ENCODE data around the gene LRRC43.
A peak's percentile ranks its signal among the peaks of the same experiment; 100 is the strongest.
"Not testable (repeated sequence)": the region's sequence is repeated elsewhere in the genome, so short reads cannot be mapped to it uniquely, and the experiment has no call there.

The LRRC43 gene

GRCh38 chr12:122158700-122159285, 24.1 kb upstream of the LRRC43 start:
- DNase-seq (ENCODE audit: low spot score) = no peak

GRCh38 chr12:122159882-122160281, 23.0 kb upstream of the LRRC43 start:
- no peak for DNase-seq (ENCODE audit: low spot score)

- DNase-seq (ENCODE audit: low spot score) = no peak
These were observed 22.2 kb upstream of the LRRC43 start for GRCh38 chr12:122160761-122161160.

GRCh38 chr12:122161682-122162081, 21.2 kb upstream of the LRRC43 start:
- DNase-seq (ENCODE audit: low spot score) = no peak

GRCh38 chr12:122162976-122163375, 19.9 kb upstream of the LRRC43 start:
- no peak for DNase-seq (ENCODE audit: low spot score)

- DNase-seq (ENCODE audit: low spot score) = no peak
These were observed 16.2 kb upstream of the LRRC43 start for GRCh38 chr12:122166422-122167349.

GRCh38 chr12:122167356-122167925, 15.5 kb upstream of the LRRC43 start:
- DNase-seq (ENCODE audit: low spot score) = no peak

- no peak for DNase-seq (ENCODE audit: low spot score)
These were observed 14.4 kb upstream of the LRRC43 start for GRCh38 chr12:122168492-122168891.

- no peak for DNase-seq (ENCODE audit: low spot score)
These were observed 11.5 kb upstream of the LRRC43 start for GRCh38 chr12:122171399-122171798.

GRCh38 chr12:122172262-122172939, 10.5 kb upstream of the LRRC43 start:
- no peak for DNase-seq (ENCODE audit: low spot score)

- no peak for DNase-seq (ENCODE audit: low spot score)
These were observed 8.6 kb upstream of the LRRC43 start, which contains the start of gene IL31 for GRCh38 chr12:122174155-122174845. IL31 (minus strand) TSS chr12:122174221; CDS start chr12:122174172, 49 bp downstream.

GRCh38 chr12:122176473-122176872, 6.5 kb upstream of the LRRC43 start:
- not testable (repeated sequence) for DNase-seq (ENCODE audit: low spot score)

- DNase-seq (ENCODE audit: low spot score) = no peak
These were observed 641 bp downstream of the LRRC43 start for GRCh38 chr12:122183588-122183940.

- DNase-seq (ENCODE audit: low spot score) = no peak
These were observed 1.6 kb downstream of the LRRC43 start for GRCh38 chr12:122184517-122184916.

GRCh38 chr12:122185079-122185478, 2.2 kb downstream of the LRRC43 start:
- no peak for DNase-seq (ENCODE audit: low spot score)

GRCh38 chr12:122185494-122186082, 2.7 kb downstream of the LRRC43 start:
- no peak for DNase-seq (ENCODE audit: low spot score)

GRCh38 chr12:122187466-122187865, 4.5 kb downstream of the LRRC43 start:
- no peak for DNase-seq (ENCODE audit: low spot score)

GRCh38 chr12:122189626-122190475, 6.9 kb downstream of the LRRC43 start:
- no peak for DNase-seq (ENCODE audit: low spot score)

- peak; percentile 62 for DNase-seq (ENCODE audit: low spot score)
These were observed 8.1 kb downstream of the LRRC43 start for GRCh38 chr12:122190842-122191668.

GRCh38 chr12:122192441-122192840, 9.5 kb downstream of the LRRC43 start:
- no peak for DNase-seq (ENCODE audit: low spot score)
